Transverse colon (tissue), 3 donors: ENCODE measurements around the gene IFNA4.

Source experiments
- CTCF ChIP-seq, 5 experiments: fragments of 200-600 bp in 3 of 5; fragments of 450-650 bp in 2 of 5; sonication (generic) in 3 of 5; IDR thresholded peaks; 1 replicate in 2 of 5; 2 replicates in 3 of 5; pipeline ENCODE4 v1.5.1; 2016 to 2017; ENCODE audit warnings: antibody characterized with exemption in 5 of 5, inconsistent platforms in 3 of 5, mild to moderate bottlenecking in 2 of 5, moderate library complexity in 1 of 5
- EP300 ChIP-seq: sonication (generic); formaldehyde crosslinking; IDR thresholded peaks from one replicate; pipeline ENCODE4 v1.6.1; 2017; ENCODE audit warnings: antibody characterized with exemption, low read depth

GRCh38 chr9:21174671-21175070 is 12.7 kb downstream of the IFNA4 start:
- no peak for TF ChIP-seq CTCF (IDR thresholded peaks at IDR 0.05)
- TF ChIP-seq EP300, result no peak
